ENCODE measurements around the gene TMEM163. TPM values are rescaled to one million over a fixed set of nuclear protein-coding genes. Genes with fewer than 3 reads are reported as not detected.
"Not testable (repeated sequence)": the region's sequence is repeated elsewhere in the genome, so short reads cannot be mapped to it uniquely, and the experiment has no call there.

TMEM163 gene
- total RNA-seq, 4 donors from 2014 or later, result 0.27 to 4.7 (median 1.1) TPM

- Histone ChIP-seq H3K9me3 (no peaks in the 10 kb centered on the region), H3K27ac (no peak overlapping the region), H3K27me3 (no peaks in the 10 kb centered on the region), H3K4me3 (replicated peaks in 1 of 3) (no peak overlapping the region), H3K36me3 (no peaks in the 10 kb centered on the region), H3K4me1 (no peaks in the 10 kb centered on the region)
- DNase-seq, result no peak
- no peak for TF ChIP-seq CTCF (IDR thresholded peaks at IDR 0.05)
- no peak for TF ChIP-seq POLR2A (IDR thresholded peaks at IDR 0.05)
- 76 to 81% methylated on average over 3 of the region's 3 CpGs for WGBS, 2 donors
- intact Hi-C loops (cut with DNase I), result no loop called here
Measured at GRCh38 chr2:134728163-134728562, 9.4 kb upstream of the TMEM163 start.

- 55 to 84% methylated on average over 4 of the region's 4 CpGs for WGBS, 2 donors
- Histone ChIP-seq H3K27me3 (no peaks in the 10 kb centered on the region), H3K4me1 (no peaks in the 10 kb centered on the region), H3K4me3 (replicated peaks in 1 of 3) (no peak overlapping the region), H3K9me3 (no peaks in the 10 kb centered on the region), H3K27ac (no peak overlapping the region), H3K36me3 (no peaks in the 10 kb centered on the region)
- no peak for TF ChIP-seq POLR2A (IDR thresholded peaks at IDR 0.05)
- TF ChIP-seq CTCF (IDR thresholded peaks at IDR 0.05), result no peak
- DNase-seq, result no peak
- intact Hi-C loops (cut with DNase I), result no loop called here
Measured at GRCh38 chr2:134727385-134727784, 8.6 kb upstream of the TMEM163 start.

GRCh38 chr2:134726645-134727044 lies 7.8 kb upstream of the TMEM163 start:
- Histone ChIP-seq H3K36me3 (no peaks in the 10 kb centered on the region), H3K4me3 (replicated peaks in 1 of 3) (no peak overlapping the region), H3K4me1 (no peaks in the 10 kb centered on the region), H3K27me3 (no peaks in the 10 kb centered on the region), H3K27ac (no peak overlapping the region), H3K9me3 (no peaks in the 10 kb centered on the region)
- DNase-seq, result no peak
- TF ChIP-seq POLR2A (IDR thresholded peaks at IDR 0.05) (no peak), CTCF (IDR thresholded peaks at IDR 0.05) (no peak)
- intact Hi-C loops (cut with DNase I), result no loop called here

- Histone ChIP-seq H3K36me3 (no peaks in the 10 kb centered on the region), H3K4me1 (no peaks in the 10 kb centered on the region), H3K27me3 (no peaks in the 10 kb centered on the region), H3K27ac (no peak overlapping the region), H3K9me3 (no peaks in the 10 kb centered on the region), H3K4me3 (replicated peaks in 1 of 3) (no peak overlapping the region)
- TF ChIP-seq POLR2A (IDR thresholded peaks at IDR 0.05), result no peak
- DNase-seq, result no peak
- intact Hi-C loops (cut with DNase I), result no loop called here
Measured at GRCh38 chr2:134725876-134726275, 7.1 kb upstream of the TMEM163 start.

- Histone ChIP-seq H3K9me3 (no peaks in the 10 kb centered on the region), H3K36me3 (no peaks in the 10 kb centered on the region), H3K4me3 (replicated peaks in 1 of 3) (no peak overlapping the region), H3K4me1 (peaks cover 0 to 2% of the 10 kb centered on the region in 2 donors), H3K27ac (no peak overlapping the region), H3K27me3 (no peaks in the 10 kb centered on the region)
- intact Hi-C loops (cut with DNase I), result no loop called here
- WGBS, 2 donors, result 89 to 100% methylated on average over 1 of the region's 1 CpG
- DNase-seq, result no peak
- TF ChIP-seq POLR2A (IDR thresholded peaks at IDR 0.05) (no peak), CTCF (IDR thresholded peaks at IDR 0.05) (no peak)
Measured at GRCh38 chr2:134724341-134724740, 5.5 kb upstream of the TMEM163 start.

GRCh38 chr2:134723742-134724141 lies 4.9 kb upstream of the TMEM163 start:
- H3K27ac ChIP-seq; H3K27me3 ChIP-seq; DNase-seq; H3K4me1 ChIP-seq; intact Hi-C loops (cut with DNase I); H3K9me3 ChIP-seq; H3K4me3 ChIP-seq (replicated peaks in 1 of 3); H3K36me3 ChIP-seq: not testable (repeated sequence)
- WGBS, 2 donors, result 85 to 93% methylated on average over 2 of the region's 2 CpGs

All from thyroid gland (tissue), 4 donors.